Measurements from ENCODE around the gene LDLRAD1. TPM values are rescaled to one million over a fixed set of nuclear protein-coding genes. Genes with fewer than 3 reads are reported as not detected.

LDLRAD1 gene
- total RNA-seq, 2 donors from 2014 or later, result not detected

- Histone ChIP-seq H3K9ac (ENCODE audit: extremely low read depth, low read length, poor library complexity, severe bottlenecking) (no peak overlapping the region), H3K27me3 (ENCODE audit: control insufficient read depth, insufficient read depth, low read length, poor library complexity, severe bottlenecking) (peaks cover 5% of the 10 kb centered on the region), H3K27ac (ENCODE audit: low read depth, low read length) (no peak overlapping the region), H3K36me3 (ENCODE audit: control insufficient read depth, insufficient read depth, low read length) (no peaks in the 10 kb centered on the region), H3K4me1 (ENCODE audit: control insufficient read depth, insufficient read depth, low read length) (no peaks in the 10 kb centered on the region), H3K4me3 (ENCODE audit: low read length) (no peak overlapping the region), H3K9me3 (ENCODE audit: control insufficient read depth, low read length) (no peaks in the 10 kb centered on the region)
- Mint-ChIP-seq H3K4me3 (no peak overlapping the region), H3K27ac (no peak overlapping the region), H3K4me1 (peaks cover 14% of the 10 kb centered on the region), H3K9me3 (no peaks in the 10 kb centered on the region), H3K36me3 (ENCODE audit: low read depth) (no peaks in the 10 kb centered on the region), H3K27me3 (ENCODE audit: insufficient read depth) (peaks cover 4% of the 10 kb centered on the region)
- 90 to 97% methylated on average over 5 to 8 of the region's 8 CpGs for WGBS, 2 experiments (ENCODE audit: insufficient coverage in 1 of 2, insufficient read length in 1 of 2)
- TF ChIP-seq CTCF (conservative IDR thresholded peaks at IDR 0.05), result no peak
- peak; percentile 25 for DNase-seq
Measured at GRCh38 chr1:54012863-54013262, 5.1 kb downstream of the LDLRAD1 start.

DNA sequence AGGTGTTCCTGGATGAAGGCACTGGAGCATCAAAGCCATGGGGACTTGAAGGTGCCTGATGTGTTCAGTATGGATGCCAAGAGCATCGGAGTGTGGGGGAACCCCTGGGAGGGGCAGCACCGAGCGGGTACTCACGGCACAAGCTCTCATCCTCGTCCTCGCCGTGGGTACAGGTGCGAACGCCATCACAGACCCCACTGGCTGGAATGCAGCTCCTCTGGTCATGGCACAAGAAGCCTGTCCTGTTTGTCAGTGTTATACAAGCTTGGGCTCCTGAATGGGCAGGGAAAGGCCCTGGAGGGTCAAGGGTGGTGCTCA lies 6.0 kb downstream of the LDLRAD1 start:
- H3K27me3 Mint-ChIP-seq (ENCODE audit: insufficient read depth), result peaks cover 4% of the 10 kb centered on the region
- peak; percentile 38 for DNase-seq
- Histone ChIP-seq H3K4me3 (ENCODE audit: low read length) (no peak overlapping the region), H3K27ac (ENCODE audit: low read depth, low read length) (no peak overlapping the region), H3K9ac (ENCODE audit: extremely low read depth, low read length, poor library complexity, severe bottlenecking) (no peak overlapping the region), H3K9me3 (ENCODE audit: control insufficient read depth, low read length) (no peaks in the 10 kb centered on the region), H3K4me1 (ENCODE audit: control insufficient read depth, insufficient read depth, low read length) (no peaks in the 10 kb centered on the region), H3K27me3 (ENCODE audit: control insufficient read depth, insufficient read depth, low read length, poor library complexity, severe bottlenecking) (peaks cover 5% of the 10 kb centered on the region), H3K36me3 (ENCODE audit: control insufficient read depth, insufficient read depth, low read length) (no peaks in the 10 kb centered on the region)
- no peak for TF ChIP-seq CTCF (conservative IDR thresholded peaks at IDR 0.05)
- no peaks in the 10 kb centered on the region for H3K36me3 Mint-ChIP-seq (ENCODE audit: low read depth)
- H3K27ac Mint-ChIP-seq, result no peak overlapping the region
- H3K4me1 Mint-ChIP-seq, result peaks cover 12% of the 10 kb centered on the region
- no peaks in the 10 kb centered on the region for H3K9me3 Mint-ChIP-seq
- 93 to 95% methylated on average over 8 to 9 of the region's 9 CpGs for WGBS, 2 experiments (ENCODE audit: insufficient coverage in 1 of 2, insufficient read length in 1 of 2)
- no peak overlapping the region for H3K4me3 Mint-ChIP-seq

- 90 to 95% methylated on average over 8 to 9 of the region's 9 CpGs for WGBS, 2 experiments (ENCODE audit: insufficient coverage in 1 of 2, insufficient read length in 1 of 2)
- Mint-ChIP-seq H3K27ac (no peak overlapping the region), H3K4me3 (no peak overlapping the region), H3K36me3 (ENCODE audit: low read depth) (no peaks in the 10 kb centered on the region), H3K9me3 (no peaks in the 10 kb centered on the region), H3K27me3 (ENCODE audit: insufficient read depth) (peaks cover 4% of the 10 kb centered on the region), H3K4me1 (peaks cover 9% of the 10 kb centered on the region)
- Histone ChIP-seq H3K27me3 (ENCODE audit: control insufficient read depth, insufficient read depth, low read length, poor library complexity, severe bottlenecking) (peaks cover 5% of the 10 kb centered on the region), H3K9ac (ENCODE audit: extremely low read depth, low read length, poor library complexity, severe bottlenecking) (no peak overlapping the region), H3K4me1 (ENCODE audit: control insufficient read depth, insufficient read depth, low read length) (no peaks in the 10 kb centered on the region), H3K4me3 (ENCODE audit: low read length) (no peak overlapping the region), H3K27ac (ENCODE audit: low read depth, low read length) (no peak overlapping the region), H3K9me3 (ENCODE audit: control insufficient read depth, low read length) (no peaks in the 10 kb centered on the region), H3K36me3 (ENCODE audit: control insufficient read depth, insufficient read depth, low read length) (no peaks in the 10 kb centered on the region)
- peak; percentile 32 for DNase-seq
- no peak for TF ChIP-seq CTCF (conservative IDR thresholded peaks at IDR 0.05)
Measured at GRCh38 chr1:54011316-54012007, 6.5 kb downstream of the LDLRAD1 start.
